ENCODE results near the gene CEMIP.
A peak's percentile ranks its signal among the peaks of the same experiment; 100 is the strongest.
"Not testable (repeated sequence)": the region's sequence is repeated elsewhere in the genome, so short reads cannot be mapped to it uniquely, and the experiment has no call there.

CEMIP gene

DNA sequence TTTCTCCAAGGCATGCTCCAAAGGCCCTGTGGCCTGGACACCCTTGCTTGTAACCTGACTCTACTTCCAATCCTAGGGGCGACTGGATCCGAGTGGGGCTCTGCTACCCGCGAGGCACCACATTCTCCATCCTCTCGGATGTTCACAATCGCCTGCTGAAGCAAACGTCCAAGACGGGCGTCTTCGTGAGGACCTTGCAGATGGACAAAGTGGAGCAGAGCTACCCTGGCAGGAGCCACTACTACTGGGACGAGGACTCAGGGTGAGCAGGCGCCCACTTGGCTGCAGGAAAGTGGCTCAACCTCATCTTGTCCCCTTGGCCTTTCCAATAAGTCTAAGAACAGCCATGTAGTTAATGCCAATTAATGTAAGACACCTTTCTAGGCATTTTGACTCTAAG lies 158.5 kb downstream of the CEMIP start:
- DNase-seq = no peak

DNA sequence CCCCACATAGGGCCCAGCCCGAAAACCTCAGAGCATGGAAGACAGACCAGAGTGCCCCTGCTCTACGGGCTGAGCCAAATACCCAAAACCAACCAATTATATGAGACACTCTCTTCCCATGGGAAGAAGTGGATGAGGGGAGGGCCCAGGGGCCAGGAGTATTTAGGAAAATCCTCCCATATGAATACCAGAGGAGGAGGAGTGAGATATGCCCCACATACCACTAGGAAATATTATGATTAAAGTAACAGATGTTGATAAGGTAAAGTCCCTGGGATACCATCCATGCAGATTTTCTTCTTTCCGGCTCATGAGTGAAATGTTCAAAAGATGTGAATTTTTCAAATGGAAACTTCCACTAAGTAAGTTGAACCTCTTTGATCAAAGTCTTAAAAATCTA lies 160.0 kb downstream of the CEMIP start:
- no peak for DNase-seq

DNA sequence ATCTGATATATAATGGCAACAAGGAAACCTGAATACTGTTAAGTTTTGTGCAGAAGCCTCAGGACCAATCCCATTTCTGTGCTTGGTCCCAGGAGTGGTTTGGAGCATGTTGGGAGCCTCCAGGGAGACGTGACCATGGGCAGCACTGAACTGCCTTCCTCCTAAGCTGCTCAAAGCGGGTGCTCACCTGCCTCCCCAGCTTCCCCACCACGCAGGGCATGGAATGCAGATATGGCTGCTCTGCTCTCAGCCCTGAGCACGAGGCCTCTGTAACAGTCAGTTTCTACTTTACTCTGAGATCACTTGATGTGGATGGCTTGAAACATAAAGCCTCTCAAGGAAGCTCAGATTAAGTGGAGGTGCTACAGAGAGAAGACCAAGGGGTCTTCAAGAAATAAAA lies 161.2 kb downstream of the CEMIP start:
- DNase-seq = no peak

DNA sequence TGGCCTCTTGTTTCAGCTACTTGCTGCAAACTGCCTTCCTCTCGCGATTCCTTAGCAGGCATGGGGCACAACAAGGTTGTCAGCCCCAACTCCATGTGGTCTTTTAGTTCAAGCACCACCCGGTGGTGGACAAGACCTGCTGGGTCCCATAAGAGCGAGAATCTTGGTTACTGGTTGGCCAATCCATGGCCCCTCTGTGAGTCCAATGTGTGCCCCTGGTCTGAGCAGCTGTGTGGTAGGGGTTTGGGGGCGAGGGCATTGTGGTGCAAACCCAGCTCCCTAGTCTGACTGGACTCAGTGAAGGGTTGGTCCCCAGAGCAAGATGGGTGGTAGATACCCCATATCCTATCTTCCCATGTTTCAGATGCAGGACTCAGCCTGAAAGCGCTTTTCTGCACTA lies 161.7 kb downstream of the CEMIP start:
- DNase-seq = no peak

DNA sequence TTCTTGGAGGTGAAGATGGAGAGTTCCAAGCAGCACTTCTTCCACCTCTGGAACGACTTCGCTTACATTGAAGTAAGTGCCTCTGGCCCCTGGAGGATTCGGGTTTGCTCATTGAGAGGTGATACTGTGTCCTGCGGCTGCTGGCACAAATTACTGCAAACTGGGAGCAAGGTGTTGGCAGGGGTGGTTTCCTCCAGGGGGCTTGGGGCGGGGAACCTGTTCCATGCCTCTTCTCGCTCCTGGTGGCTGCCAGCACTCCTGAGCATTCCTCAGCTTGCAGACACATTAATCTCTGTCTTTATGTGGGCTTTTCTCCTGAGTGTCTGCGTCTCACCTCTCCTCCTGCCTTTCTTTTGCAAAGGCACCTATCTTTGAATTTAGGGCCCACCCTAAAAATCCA lies 163.1 kb downstream of the CEMIP start:
- no peak for DNase-seq

DNA sequence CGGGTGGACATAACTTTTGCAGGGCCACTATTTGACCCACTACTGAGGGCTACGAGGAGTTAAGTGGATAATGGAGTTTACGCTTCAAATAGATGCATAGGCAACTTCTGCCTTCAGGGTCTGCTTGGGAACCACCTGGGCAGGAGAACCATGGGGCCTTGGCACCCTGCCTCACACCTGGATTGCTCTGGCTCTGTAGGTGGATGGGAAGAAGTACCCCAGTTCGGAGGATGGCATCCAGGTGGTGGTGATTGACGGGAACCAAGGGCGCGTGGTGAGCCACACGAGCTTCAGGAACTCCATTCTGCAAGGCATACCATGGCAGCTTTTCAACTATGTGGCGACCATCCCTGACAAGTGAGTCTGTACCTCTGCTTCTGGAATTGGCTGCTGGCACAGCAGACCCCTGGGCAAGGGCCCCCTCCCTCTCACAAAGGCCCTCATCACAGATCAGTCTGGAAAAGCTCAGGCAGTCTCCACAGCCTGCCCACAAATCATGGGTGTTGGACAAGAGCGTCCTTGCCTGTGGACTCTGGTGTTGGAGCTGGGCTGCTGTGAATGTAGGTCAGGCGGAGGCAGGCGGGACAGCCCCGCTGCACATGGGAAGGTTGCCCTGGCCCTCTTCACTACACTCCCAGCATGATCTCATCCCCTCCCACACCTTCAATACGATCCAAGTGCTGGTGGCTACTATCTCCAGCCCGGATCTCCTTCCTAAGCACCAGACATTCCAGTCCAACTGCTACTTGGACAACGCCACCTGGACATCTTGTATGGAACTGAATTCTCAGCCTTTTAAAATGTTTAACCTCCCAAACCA lies 163.8 kb downstream of the CEMIP start:
- no peak for DNase-seq

DNA sequence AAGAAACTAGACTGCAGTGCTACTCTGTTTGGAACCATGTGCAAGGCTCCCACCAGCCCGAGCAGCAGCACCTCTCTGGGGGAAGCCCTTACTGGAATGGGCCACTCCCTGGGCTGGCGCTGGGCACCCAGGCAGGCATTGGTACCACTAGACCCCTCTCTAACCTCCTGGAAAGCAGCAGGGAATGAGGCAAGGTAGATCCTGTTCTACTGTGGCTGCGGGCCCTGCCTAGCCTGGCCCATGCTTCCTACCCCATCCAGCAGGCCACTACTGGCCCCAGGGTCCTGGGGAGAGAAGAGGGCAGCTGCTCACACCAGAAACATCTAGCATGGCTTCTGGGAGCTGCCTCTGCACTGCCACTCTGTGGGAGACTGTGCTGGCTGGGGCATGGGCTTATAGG lies 165.6 kb downstream of the CEMIP start:
- no peak for DNase-seq

DNA sequence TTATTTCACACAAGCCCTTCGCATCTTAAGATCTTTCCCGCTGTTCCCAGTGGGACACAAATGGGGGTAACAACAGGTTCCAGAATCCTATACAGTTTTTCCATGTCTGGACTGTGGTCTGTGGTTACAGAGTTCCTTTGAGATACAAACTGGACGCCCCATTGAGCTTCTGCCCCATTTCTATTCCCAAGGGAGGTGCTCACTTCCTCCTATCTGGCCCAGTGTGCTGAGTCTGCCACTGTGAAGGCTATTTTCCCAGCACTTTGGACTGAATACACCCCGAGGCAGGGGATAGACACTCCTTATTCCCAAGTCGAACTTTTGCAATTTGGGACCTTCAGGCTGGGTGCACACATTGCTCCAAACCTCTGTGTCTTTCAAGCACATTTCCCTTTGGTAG lies 166.4 kb downstream of the CEMIP start:
- DNase-seq = no peak

DNA sequence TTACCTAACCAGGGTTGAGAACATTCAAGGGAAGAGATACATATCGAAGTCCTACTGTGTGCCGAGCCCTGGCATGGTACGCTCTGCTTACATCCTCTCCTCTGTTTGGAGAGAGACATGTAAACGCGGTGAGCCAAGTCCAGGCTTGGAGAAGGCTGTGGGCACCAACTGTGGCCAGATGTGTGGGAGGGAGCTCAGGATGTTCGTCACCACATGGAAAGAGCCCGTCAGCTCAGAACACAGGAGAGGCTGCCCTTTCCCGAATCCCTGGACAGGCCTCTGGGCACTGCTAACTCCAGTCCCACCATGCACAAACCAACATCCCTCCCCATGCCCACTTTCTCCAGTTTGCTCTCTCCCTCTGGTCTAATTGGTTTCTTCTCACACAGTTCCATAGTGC lies 167.4 kb downstream of the CEMIP start:
- DNase-seq = no peak

DNA sequence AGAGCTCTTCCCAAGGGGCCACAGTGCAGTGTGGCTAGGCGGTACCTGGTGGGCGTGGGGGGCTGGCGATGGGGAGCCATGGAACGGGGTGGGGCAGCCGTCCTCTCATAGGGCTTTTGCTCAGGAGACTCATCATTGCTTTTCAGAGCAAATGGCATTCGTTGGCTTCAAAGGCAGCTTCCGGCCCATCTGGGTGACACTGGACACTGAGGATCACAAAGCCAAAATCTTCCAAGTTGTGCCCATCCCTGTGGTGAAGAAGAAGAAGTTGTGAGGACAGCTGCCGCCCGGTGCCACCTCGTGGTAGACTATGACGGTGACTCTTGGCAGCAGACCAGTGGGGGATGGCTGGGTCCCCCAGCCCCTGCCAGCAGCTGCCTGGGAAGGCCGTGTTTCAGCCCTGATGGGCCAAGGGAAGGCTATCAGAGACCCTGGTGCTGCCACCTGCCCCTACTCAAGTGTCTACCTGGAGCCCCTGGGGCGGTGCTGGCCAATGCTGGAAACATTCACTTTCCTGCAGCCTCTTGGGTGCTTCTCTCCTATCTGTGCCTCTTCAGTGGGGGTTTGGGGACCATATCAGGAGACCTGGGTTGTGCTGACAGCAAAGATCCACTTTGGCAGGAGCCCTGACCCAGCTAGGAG lies 169.6 kb downstream of the CEMIP start:
- no peak for DNase-seq

DNA sequence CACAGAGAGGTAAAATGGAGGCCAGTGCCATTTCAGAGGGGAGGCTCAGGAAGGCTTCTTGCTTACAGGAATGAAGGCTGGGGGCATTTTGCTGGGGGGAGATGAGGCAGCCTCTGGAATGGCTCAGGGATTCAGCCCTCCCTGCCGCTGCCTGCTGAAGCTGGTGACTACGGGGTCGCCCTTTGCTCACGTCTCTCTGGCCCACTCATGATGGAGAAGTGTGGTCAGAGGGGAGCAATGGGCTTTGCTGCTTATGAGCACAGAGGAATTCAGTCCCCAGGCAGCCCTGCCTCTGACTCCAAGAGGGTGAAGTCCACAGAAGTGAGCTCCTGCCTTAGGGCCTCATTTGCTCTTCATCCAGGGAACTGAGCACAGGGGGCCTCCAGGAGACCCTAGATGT lies 170.6 kb downstream of the CEMIP start:
- DNase-seq = no peak

DNA sequence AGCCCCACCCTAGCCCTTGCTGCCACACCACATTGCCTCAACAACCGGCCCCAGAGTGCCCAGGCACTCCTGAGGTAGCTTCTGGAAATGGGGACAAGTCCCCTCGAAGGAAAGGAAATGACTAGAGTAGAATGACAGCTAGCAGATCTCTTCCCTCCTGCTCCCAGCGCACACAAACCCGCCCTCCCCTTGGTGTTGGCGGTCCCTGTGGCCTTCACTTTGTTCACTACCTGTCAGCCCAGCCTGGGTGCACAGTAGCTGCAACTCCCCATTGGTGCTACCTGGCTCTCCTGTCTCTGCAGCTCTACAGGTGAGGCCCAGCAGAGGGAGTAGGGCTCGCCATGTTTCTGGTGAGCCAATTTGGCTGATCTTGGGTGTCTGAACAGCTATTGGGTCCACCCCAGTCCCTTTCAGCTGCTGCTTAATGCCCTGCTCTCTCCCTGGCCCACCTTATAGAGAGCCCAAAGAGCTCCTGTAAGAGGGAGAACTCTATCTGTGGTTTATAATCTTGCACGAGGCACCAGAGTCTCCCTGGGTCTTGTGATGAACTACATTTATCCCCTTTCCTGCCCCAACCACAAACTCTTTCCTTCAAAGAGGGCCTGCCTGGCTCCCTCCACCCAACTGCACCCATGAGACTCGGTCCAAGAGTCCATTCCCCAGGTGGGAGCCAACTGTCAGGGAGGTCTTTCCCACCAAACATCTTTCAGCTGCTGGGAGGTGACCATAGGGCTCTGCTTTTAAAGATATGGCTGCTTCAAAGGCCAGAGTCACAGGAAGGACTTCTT lies 171.3 kb downstream of the CEMIP start:
- DNase-seq = no peak

DNA sequence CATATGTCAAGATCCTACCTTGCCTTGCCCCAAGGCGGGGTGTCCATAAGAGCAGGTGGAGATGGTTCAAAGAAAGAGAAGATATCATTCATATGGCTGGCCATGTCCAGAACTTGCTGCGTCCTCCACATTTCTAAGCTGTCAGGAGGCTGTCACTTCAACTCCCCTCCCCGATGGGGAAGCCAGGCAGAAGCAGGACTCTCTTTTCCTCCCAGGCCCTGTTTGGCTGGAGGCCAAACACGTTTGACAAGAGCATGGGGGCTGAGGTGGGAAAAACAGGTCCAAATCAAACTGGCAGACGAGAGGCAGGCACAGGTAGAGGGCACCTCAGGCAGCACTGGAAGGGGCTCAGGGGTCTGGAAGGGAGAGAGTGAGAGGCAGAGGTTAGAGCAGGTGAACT lies 172.8 kb downstream of the CEMIP start:
- DNase-seq = no peak

DNA sequence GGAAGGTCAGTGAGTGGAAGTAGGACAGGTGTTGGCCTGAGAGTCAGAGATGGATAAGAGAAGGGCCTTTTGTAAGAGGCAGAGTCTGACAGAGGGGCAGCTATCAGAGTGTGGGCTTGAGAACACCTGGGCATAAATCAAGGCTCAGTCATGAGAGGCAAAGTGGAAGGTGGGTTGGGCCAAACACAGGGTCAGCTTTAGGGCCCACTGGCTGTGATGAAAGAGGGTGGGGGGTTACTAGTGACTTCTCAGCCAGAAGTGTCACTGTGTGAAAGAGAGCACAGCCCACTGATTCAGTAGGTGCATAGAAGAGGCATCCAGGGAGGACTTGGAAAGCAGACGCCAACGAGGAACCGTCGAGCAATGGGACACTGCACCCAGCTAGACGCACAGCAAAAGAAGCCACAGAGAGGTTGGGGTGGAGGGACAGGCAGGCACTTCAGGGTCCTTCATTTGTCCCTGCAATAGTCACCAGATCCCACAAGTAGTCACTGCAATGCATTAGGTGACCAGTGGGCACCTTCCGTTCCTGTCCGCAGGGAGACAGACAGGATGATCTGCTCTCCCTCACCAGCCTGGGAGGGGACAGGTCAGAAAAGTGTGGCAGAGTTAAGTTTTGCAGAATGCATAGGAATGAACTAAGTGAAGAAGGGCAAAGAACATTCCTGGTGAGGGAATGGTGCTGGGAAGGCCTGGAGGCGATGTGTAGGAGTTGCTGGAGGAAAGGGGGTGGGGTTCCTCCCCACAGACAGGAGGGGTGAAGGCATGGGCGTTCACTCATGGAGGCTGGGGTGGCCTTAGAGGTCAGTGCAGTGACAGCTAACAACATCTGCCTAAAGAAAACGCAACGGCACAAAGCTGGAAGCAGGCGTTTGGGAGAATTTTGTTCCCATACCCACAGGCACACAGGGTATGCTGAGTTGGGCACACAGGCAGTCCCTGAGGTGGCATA lies 174.1 kb downstream of the CEMIP start:
- no peak for DNase-seq

DNA sequence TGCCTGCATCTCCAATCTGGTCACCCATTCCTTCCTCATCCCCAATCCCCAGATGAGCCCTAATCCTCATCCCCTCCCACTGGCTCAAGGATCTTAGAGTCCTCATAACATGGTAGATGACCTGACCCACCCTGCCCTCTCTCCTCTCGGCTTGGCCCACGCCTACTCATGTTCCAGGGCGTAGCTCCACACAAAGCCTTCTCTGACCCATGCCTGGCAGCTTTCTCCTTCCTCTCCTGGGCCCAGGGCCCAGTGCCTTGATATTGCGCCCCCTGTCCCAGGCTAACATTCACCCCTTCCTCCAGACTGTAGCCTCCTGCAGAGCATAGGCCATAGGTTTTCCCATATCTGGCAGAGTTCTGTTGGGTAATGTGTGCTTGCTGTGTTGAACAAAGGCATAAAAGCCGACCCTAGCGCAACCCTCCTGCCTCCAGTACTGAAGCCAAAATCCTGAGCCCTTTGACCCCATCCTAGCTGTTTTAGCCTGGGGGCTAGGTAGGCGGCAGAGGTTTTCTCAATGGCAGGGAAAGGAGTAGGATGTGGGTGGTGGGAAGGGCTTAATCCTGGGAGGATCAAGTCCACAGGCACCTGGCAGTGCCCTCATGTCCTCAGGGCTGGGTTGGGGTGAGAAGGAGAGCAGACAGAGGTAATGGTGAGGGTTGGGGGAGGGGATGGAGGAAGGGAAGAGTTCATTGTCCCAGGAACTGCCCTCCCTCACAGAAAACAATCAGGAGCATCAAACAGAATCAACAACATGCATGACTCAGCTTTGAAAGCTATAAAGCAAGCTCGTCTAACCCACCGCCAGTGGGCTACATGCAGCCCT lies 175.0 kb downstream of the CEMIP start:
- no peak for DNase-seq

DNA sequence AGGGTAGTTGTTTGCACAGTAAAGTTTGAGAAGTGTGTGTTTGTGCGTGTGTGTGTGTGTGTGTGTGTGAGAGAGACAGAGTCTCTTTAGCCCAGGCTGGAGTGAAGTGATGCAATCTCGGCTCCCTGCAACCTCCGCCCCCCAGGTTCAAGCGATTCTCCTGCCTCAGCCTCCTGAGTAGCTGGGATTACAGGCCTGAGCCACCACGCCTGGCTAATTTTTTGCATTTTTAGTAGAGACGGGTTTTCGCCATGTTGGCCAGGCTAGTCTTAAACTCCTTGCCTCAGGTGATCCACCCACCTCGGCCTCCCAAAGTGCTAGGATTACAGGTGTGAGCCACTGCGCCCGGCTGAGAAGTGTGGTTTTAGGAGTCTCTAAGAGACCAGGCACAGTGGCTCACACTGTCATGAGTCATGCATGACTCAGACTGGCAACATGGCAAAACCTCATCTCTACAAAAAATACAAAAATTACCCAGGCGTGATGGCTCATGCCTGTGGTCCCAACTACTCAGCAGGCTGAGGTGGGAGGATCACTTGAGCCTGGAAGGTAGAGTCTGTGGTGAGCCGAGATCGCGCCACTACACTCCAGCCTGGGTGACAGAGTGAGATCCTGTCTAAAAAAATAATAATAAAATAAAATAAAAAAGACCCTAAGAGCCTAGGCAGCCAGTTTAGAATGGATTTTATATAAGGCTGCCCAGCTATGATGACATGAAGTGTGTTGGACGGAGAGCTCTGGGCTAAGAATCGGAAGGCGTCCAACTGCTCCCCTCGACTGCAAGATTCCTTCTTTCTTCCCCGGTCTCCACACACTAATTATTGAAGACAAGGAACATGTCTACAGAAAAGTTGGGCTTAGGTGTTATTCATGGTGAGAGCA lies 176.6 kb downstream of the CEMIP start:
- DNase-seq = peak; percentile 16

DNA sequence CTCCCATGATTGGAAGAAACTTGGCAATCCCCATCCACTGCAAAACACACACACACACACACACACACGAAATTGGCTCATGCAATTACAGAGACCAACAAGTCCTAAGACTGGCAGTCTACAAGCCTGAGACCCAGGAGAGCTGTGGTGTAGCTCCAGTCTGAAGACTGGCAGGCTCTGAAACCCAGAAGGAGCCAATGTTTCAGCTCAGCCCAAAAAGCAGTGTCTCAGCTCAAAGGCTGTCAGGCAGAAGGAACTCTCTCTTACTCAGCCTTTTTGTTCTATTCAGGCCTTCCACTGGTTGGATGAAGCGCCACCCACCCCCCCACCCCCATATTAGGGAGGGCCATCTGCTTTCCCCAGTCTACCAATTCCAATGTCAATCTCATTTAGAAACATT lies 178.4 kb downstream of the CEMIP start:
- no peak for DNase-seq

DNA sequence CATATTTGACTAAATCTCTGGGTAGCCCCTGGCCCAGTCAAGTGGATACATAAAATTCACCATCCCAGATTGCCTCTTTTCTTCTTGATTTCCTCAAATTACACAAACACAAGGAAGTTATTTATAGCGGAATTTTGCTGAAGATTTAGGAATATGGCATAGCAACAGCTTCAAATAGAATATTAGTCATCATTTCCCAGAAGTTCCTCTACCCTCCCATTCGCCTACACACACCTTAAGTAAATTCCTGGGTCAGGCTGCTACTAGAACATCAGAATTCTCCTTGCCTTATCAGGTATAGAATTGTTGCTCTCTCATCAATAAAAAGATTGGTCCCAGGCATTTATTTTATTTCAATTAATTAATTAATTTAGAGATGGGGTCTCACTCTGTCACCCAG lies 178.8 kb downstream of the CEMIP start:
- DNase-seq = no peak

DNA sequence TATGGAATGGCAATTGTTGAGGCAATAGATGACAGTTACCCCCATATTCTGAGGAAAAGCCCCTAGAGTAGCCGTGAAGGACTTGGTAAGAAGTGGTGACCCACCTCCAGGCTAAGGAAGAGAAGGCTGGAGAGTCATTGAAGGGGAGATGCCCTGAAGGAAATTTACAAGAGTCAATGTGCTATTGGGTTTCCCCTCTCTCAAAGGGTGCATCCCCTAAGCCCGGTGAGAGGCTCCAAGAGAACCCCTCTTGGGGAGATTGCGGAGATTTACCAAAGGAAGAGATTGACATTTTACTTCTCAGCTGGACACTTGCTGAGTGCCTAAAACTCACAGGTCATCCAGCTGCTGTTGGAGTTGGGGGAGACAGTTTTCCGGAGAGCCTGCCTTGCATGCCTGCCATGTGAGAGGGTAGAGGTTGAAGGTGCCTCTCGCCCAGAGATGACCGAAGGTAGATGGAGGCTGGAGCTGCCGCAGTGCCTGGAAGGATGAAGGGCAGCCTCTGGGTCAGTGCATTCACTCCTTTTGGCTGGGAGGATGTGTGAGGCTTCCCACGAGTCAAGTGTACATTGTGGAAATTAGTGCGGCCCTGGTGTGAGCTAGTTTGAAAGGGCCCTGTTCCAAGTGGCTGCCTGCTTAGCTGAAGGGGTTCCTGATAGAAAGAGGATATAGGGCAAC lies 179.8 kb downstream of the CEMIP start:
- DNase-seq = no peak

DNA sequence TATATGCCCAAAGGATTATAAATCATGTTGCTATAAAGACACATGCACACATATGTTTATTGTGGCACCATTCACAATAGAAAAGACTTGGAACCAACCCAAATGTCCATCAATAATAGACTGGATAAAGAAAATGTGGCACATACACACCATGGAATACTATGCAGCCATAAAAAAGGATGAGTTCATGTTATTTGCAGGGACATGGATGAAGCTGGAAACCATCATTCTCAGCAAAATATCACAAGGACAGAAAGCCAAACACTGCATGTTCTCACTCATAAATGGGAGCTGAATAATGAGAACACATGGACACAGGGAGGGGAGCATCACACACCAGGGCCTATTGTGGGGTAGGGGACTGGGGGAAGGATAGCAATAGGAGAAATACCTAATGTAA lies 186.3 kb downstream of the CEMIP start:
- DNase-seq = not testable (repeated sequence)
